HG03432 (cell line): ENCODE results near the gene RNF112.

Experiments used
- ATAC-seq: cut with Tn5 transposase; IDR thresholded peaks from one replicate; pipeline ENCODE4 v1.9.1; 2021; ENCODE audit warnings: mild to moderate bottlenecking, moderate library complexity; ENCODE audit not compliant: unreplicated experiment

RNF112 gene

GRCh38 chr17:19386974-19387920 is 23.8 kb upstream of the RNF112 start, which contains the start of gene MFAP4:
Gene MFAP4, minus strand, starts transcription at chr17:19387190. Its CDS starts 35 bp downstream, at chr17:19387155.
- ATAC-seq = no peak

- ATAC-seq = no peak
Measured at GRCh38 chr17:19387921-19388521, 23.0 kb upstream of the RNF112 start.

- no peak for ATAC-seq
Measured at GRCh38 chr17:19388791-19389785, 21.9 kb upstream of the RNF112 start.

GRCh38 chr17:19390951-19391350 is 20.1 kb upstream of the RNF112 start:
- no peak for ATAC-seq

GRCh38 chr17:19391432-19391831 is 19.6 kb upstream of the RNF112 start:
- ATAC-seq = no peak

- ATAC-seq = no peak
Measured at GRCh38 chr17:19392303-19392702, 18.7 kb upstream of the RNF112 start.

- no peak for ATAC-seq
Measured at GRCh38 chr17:19397556-19398041, 13.4 kb upstream of the RNF112 start.

- ATAC-seq = no peak
Measured at GRCh38 chr17:19398301-19399181, 12.5 kb upstream of the RNF112 start.

GRCh38 chr17:19399750-19400450 is 11.1 kb upstream of the RNF112 start:
- ATAC-seq = no peak

- no peak for ATAC-seq
Measured at GRCh38 chr17:19401321-19402010, 9.6 kb upstream of the RNF112 start.

- no peak for ATAC-seq
Measured at GRCh38 chr17:19402171-19402570, 8.9 kb upstream of the RNF112 start.

- no peak for ATAC-seq
Measured at GRCh38 chr17:19403021-19403420, 8.0 kb upstream of the RNF112 start.

GRCh38 chr17:19404264-19404663 is 6.8 kb upstream of the RNF112 start:
- no peak for ATAC-seq

- ATAC-seq = no peak
Measured at GRCh38 chr17:19405114-19405513, 5.9 kb upstream of the RNF112 start.

GRCh38 chr17:19407601-19408345 is 3.3 kb upstream of the RNF112 start:
- ATAC-seq = no peak

- ATAC-seq = no peak
Measured at GRCh38 chr17:19408346-19408710, 2.7 kb upstream of the RNF112 start.

GRCh38 chr17:19409066-19409465 is 2.0 kb upstream of the RNF112 start:
- ATAC-seq = no peak

- no peak for ATAC-seq
Measured at GRCh38 chr17:19409509-19409908, 1.5 kb upstream of the RNF112 start.
